Glomerular visceral epithelial cell (primary cell): ENCODE data around the gene ASIC2.

Experiments
- DNase-seq: peaks from one replicate; pipeline ENCODE4 v3.0.0-alpha.2; 2016; ENCODE audit errors: extremely low spot score

Gene ASIC2

DNA sequence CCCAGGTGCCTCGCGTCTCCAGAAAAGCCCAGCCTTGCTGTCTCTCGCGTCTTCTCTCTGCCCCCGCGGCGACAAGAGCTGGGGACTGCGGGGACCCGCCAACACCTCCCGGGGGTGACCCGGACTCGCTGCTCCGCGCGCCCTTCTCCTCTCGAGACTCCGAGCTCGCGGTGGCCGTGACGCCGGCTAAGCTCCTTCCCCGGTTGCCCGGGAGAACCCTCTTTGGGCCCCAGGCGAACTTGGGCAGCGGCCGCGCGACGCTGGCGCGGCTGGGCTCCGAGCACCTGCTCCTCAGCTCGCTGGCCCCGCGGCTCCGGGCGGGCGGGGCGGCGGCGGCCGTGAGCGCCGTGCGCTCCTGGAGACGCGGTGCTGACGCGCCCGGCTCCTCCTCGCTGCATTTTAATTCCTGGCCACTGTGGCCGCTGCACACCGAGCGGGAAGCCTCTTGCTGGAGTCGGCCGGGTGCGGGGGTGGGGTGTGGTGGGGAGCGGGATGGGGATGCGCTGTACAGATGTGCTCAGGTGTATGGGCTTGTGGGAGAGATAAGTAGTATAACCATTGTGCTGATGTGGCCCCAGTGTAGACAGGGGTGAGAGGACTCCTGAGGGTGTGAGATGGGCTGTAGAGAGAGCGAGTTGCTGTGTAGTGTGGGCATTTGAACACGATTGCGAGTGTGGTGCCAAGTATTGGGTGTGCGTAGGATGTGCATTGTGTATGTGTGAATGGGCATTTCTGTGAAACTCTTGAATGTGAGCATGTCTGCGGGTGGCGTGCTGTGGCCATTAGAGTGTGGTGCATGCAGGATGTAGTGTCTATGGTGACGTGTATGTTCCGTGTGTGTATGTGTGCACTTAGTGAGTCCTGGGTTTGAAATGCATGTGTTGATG lies at the start of gene ASIC2:
ASIC2 (minus strand) TSS at position 315 of the 887 bp plus-strand sequence.
- peak; percentile 68 for DNase-seq

GRCh38 chr17:33342025-33342424 lies 48.9 kb upstream of the ASIC2 start:
- no peak for DNase-seq

- no peak for DNase-seq
These were observed 45.1 kb upstream of the ASIC2 start for GRCh38 chr17:33338242-33338641.

DNA sequence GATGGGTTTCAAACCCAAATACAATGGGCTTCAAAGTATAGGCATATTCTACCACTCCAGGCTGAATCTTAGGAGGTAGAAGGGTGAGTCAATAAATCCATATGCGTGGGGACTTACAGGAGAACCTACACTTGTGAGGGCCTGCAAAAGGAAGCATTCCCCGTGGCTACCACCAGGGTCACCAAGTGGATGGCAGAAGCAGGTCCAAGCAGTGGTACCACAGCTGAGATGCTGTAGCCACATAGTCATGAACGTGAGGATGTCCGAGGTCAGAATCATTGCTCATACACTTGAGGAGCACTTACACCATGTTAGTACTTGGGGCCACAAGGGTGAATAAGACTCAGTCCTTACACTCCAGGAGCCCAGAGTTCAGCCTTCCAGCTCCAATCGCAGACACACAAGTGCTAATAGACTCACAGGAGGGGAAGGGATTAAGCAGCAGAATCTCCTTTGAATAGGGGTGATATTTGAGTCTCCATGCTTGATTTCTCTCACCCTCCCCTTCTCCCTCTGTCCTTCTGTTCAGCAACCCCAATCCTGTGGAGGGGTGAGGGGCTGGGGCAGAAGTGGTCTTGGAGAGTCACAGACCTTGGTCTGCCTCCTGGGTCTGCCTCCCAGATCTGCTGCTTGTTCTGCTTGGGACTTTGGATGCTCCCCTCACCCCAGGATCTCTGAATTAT lies 42.5 kb upstream of the ASIC2 start:
- peak; percentile 2 for DNase-seq

GRCh38 chr17:33334703-33335102 lies 41.6 kb upstream of the ASIC2 start:
- no peak for DNase-seq

DNA sequence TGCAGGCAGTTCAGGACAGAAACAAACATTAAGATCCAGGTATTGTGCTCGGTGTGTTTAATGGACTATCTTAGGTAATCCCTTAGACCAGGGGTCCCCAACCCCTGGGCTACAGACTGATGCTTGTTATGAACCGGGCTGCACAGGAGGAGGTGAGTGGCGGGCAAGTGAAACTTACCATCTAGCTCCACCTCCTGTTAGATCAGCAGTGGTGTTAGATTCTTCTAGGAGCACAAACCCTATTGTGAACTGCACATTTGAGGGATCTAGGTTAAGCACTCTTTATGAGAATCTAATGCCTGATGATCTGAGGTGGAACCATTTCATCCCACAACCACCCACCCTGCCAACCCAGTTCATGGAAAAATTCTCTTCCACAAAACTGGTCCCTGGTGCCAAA lies 37.8 kb upstream of the ASIC2 start:
- DNase-seq: no peak

DNA sequence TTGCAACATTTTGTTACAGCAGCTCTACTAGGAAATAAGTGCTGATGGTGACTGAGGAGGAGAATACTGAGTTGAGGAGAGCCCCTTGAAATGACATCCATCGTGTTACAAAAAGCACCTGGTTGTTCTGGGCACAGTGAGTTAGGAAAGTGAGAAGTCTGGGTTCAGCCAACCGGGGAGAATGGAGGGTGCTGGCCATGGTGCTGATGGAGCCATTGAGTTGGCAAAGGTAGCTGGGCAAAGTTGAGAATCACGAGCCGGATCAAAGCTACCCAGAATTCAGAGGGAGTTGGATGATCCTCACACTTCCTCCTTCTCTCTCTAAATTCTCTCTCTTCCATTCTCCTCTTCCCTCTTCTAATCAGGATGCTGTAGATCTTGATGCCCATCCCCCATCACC lies 35.0 kb upstream of the ASIC2 start:
- peak; percentile 2 for DNase-seq

- no peak for DNase-seq
These were observed 31.6 kb upstream of the ASIC2 start for GRCh38 chr17:33324736-33325135.

DNA sequence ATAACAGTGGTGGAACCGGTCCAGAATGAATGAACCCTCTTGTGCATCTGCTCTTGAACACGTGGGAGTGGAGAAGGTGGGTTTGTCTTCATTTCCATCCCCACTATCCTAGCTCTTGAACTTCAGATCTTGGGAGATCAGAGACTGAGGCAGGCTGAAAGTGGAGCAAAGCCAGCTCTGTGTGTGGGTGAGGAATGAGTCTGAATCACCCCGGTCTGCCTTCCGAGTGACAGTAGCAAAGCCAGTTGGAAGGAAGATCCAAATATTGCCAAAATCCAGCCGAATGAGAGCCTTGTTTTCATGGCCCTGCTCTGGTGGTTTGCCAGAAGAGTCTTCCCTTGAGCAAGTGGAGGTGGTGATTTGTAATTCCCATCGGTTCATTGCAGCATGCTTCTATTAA lies 29.0 kb upstream of the ASIC2 start:
- no peak for DNase-seq

GRCh38 chr17:33318241-33318640 lies 25.1 kb upstream of the ASIC2 start:
- DNase-seq: no peak

DNA sequence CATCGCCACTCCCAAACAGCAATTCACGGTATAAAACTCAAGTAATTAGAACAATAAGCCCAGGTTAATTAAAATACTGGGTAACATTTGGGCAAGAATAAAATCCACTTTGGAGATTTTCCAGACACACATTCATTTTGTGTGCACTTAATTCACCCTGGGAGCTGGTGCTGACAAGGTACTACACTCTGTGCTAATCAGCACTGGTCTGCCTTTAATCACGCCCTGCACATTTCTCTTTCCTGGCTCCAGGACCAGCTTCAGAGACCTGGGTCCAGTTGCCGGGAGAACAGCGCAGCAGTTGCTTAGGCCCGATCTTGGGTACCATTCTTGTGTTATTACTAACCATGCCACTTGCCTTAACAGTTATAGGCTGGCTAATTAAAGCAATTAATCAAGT lies 23.7 kb upstream of the ASIC2 start:
- no peak for DNase-seq

DNA sequence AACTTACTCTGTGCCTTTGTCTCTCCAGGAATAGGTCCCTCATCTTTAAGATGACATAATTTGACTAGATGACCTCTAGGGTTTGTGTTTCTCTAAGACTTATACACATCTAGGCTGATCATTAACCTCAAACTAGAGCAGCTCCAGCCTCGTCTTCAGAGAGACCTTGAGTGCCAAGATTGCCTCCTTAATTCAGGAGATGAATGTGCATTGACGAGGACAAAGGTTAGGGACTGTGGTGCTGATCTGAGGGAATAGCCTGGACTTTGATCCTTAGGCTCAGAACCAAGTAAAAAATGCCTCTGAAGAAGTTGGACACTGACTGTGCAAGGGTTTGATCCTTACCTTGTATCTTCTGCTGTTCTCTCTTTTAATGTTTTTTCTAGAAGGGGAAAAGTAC lies 17.2 kb upstream of the ASIC2 start:
- no peak for DNase-seq

GRCh38 chr17:33303254-33303653 lies 10.2 kb upstream of the ASIC2 start:
- DNase-seq: no peak

DNA sequence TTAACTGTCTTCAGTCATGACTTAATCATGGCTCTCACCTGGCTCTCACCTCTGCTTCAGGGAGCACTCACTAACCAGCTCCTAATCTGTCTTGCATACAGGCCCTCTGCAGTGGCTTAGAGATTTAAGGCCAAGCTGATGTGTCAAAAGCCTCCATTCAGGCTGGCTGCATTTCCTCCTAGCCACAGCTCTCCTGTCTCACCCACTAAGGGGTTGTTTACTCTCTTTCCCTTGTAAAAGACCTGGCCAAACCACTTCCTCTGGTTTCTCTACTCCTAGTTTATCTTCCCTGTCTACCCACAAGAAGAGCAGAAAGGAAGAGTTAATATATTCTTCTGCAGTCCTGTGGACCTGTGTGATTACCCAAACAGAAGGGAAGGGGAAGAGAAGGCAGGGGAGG lies 9.3 kb upstream of the ASIC2 start:
- no peak for DNase-seq

DNA sequence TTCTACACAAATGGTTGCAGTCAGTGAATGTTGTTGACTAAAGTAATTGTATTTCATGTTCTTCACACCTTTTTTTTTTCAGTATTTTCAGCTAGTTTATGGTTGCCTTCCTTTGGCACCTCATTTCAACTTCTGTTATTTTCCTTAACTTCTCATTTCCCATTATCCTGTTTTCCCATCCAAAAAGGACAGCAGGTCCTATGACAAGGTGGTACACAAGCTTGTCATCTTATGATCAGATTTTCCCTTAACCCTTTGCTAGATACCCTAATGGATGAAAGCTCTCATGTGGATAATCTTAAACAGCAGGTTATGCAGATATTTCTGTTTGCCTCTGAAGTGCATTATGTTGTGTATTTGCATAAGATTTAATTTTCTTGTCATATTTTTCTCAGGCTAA lies 7.1 kb upstream of the ASIC2 start:
- no peak for DNase-seq

DNA sequence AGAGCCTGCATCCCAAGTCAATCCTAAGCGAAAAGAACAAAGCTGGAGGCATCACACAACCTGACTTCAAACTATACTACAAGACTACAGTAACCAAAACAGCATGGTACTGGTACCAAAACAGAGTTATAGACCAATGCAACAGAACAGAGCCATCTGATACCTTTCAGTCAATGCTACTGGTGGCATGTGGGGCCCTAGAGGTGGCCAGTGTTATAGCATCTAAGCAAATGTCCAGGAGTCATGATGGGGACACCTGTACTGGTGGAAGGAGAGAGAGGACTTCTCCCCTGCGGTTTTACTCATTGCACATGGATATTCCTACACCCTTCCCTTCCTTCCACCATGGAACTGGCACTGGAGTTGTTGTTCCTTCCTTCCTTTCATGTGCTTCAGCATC lies 6.0 kb upstream of the ASIC2 start:
- no peak for DNase-seq

- no peak for DNase-seq
These were observed 4.5 kb upstream of the ASIC2 start for GRCh38 chr17:33297643-33298042.

GRCh38 chr17:33294994-33295393 lies 1.9 kb upstream of the ASIC2 start:
- DNase-seq: no peak

DNA sequence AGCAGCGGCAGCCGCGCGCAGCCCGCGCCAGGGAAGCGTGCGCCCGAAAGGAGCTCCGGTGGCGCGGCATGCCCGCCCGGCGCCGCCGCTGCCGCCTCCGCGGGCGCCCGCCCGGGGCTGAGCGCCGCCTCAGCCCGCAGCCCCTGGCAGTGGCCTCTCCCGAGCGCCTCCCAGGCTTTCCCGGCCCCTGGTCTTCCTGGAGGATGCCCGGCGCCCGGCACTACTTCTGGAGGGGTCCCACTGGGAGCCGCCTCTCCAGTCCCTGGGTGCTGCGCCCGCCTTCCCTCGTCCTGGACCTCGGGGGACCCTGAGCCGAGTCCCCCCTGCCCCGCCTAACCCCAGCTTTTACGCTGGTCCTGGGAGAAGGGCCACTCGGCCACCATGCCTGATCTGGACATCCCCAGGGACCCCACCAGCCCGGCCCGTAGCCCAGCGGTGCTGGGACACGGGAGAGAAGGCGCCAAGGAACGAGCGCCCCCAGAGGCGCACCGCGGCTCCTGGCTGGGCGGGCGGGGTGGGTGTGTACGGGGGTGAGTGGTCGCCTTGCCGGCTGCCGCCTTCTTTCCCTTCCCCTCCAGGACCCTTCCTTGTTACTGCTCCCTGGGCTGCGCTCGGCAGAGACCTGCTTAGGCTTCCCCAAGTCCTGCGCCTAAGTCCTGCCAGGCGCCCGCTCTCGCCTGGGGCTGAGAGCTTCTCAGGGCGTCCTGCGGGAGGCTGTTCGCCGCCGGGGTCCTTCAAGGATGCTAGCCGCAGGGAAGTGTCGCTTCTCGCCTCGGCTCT lies 704 bp downstream of the ASIC2 start:
- peak; percentile 51 for DNase-seq

GRCh38 chr17:33291248-33292200 lies 1.6 kb downstream of the ASIC2 start:
- DNase-seq: peak; percentile 46

GRCh38 chr17:33290253-33290652 lies 2.8 kb downstream of the ASIC2 start:
- no peak for DNase-seq
